Astrocyte of the spinal cord (primary cell): ENCODE measurements around the gene APPBP2.
A peak's percentile ranks its signal among the peaks of the same experiment; 100 is the strongest.

Experiments
- DNase-seq: peaks from one replicate; pipeline ENCODE4 v3.0.0; 2011; ENCODE audit warnings: low read depth, low spot score
- H3K4me3 ChIP-seq: 2 replicates; pipeline ENCODE4 v1.5.1; 2011; ENCODE audit warnings: low read depth, mild to moderate bottlenecking, low read length, moderate library complexity
- in situ Hi-C: cut with HindIII; loops from 2 replicates; pipeline ENCODE4 v1.10.0; 2017; ENCODE audit warnings: low sequenced_read_pairs
- TF ChIP-seq, protein P1 (sequence below): IDR thresholded peaks from 2 replicates; pipeline ENCODE4 v1.5.1; 2012; ENCODE audit warnings: low read depth, mild to moderate bottlenecking, low read length, inconsistent platforms

Gene APPBP2

GRCh38 chr17:60447375-60447774 lies 78.7 kb downstream of the APPBP2 start:
- TF ChIP-seq, protein P1, sequence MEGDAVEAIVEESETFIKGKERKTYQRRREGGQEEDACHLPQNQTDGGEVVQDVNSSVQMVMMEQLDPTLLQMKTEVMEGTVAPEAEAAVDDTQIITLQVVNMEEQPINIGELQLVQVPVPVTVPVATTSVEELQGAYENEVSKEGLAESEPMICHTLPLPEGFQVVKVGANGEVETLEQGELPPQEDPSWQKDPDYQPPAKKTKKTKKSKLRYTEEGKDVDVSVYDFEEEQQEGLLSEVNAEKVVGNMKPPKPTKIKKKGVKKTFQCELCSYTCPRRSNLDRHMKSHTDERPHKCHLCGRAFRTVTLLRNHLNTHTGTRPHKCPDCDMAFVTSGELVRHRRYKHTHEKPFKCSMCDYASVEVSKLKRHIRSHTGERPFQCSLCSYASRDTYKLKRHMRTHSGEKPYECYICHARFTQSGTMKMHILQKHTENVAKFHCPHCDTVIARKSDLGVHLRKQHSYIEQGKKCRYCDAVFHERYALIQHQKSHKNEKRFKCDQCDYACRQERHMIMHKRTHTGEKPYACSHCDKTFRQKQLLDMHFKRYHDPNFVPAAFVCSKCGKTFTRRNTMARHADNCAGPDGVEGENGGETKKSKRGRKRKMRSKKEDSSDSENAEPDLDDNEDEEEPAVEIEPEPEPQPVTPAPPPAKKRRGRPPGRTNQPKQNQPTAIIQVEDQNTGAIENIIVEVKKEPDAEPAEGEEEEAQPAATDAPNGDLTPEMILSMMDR = no peak
- in situ Hi-C loops = no loop called here
- H3K4me3 ChIP-seq = no peak overlapping the region
- no peak for DNase-seq

GRCh38 chr17:60445144-60445543 lies 80.9 kb downstream of the APPBP2 start:
- H3K4me3 ChIP-seq = no peak overlapping the region
- in situ Hi-C loops = no loop called here
- no peak for DNase-seq
- TF ChIP-seq, protein P1 = no peak

GRCh38 chr17:60443713-60444112 lies 82.3 kb downstream of the APPBP2 start:
- DNase-seq = no peak
- H3K4me3 ChIP-seq = no peak overlapping the region
- in situ Hi-C loops = no loop called here
- TF ChIP-seq, protein P1 = no peak

- DNase-seq = peak; percentile 10
- in situ Hi-C loops = no loop called here
- H3K4me3 ChIP-seq = no peak overlapping the region
- TF ChIP-seq, protein P1 = no peak
These were observed 83.5 kb downstream of the APPBP2 start for GRCh38 chr17:60442271-60443173.

- TF ChIP-seq, protein P1 = no peak
- DNase-seq = peak; percentile 12
- in situ Hi-C loops = no loop called here
- H3K4me3 ChIP-seq = no peak overlapping the region
These were observed 86.5 kb downstream of the APPBP2 start for GRCh38 chr17:60439501-60439900.

- TF ChIP-seq, protein P1 = no peak
- in situ Hi-C loops = no loop called here
- no peak overlapping the region for H3K4me3 ChIP-seq
- DNase-seq = no peak
These were observed 89.4 kb downstream of the APPBP2 start for GRCh38 chr17:60436676-60437075.
